Measurements from ENCODE around the gene SLC25A12.

DNA sequence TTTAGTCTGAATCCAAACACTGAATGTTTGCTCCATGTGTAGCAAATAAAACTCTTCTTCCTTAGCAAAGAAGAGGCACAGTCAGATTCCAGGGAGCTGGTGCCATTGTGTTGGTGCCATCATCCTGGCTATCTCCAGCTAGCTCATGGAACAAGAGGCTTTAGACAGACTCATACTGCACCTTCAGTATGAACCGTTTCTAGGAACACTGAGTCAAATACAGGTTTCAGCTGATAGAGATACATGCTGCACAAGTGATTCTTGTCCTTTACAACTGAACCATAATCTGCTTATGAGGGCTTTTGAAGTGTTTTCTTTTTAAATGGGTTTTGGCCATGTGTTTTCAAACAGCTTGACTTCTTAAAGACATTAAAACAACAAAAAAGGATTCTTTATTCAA lies 148.9 kb downstream of the SLC25A12 start:
- no peak for TF ChIP-seq POLR2A (IDR thresholded peaks at IDR 0.05; ENCODE audit: low read length)
- no peak for TF ChIP-seq GATA1 (IDR thresholded peaks at IDR 0.05; ENCODE audit: low read depth, low read length)

Measured in erythroblast (primary cell).